K562 (cell line): ENCODE results near the gene FGF12. TPM values are rescaled to one million over a fixed set of nuclear protein-coding genes. Genes with fewer than 3 reads are reported as not detected.

Experiments used
- ATAC-seq: fragments of 200-7000 bp; cut with Tn5 transposase; 3 replicates; pipeline ENCODE4 v1.9.1; 2020; ENCODE audit warnings: moderate library complexity
- BruUV-seq: library from RNA; stranded (reverse); fragments of 400-500 nt; replicated peaks from 2 replicates; lab custom pipeline; 2021; lab: Mats Ljungman, UMichigan
- CTCF ChIA-PET: fragments of 300-600 bp; formaldehyde crosslinking; extraction: SDS; loops from one replicate; lab custom pipeline; 2021; ENCODE audit warnings: low intra/inter-chr PET ratio; lab: Yijun Ruan, JAX
- POLR2A ChIA-PET: fragments of 300-600, 350-650 bp; sonication (Branson Sonifier 250); formaldehyde crosslinking; extraction: SDS; loops from one replicate; lab custom pipeline; 2021; ENCODE audit warnings: antibody characterized with exemption, inconsistent platforms; lab: Yijun Ruan, JAX
- DNase-seq, 4 experiments: peaks; one replicate each; pipeline versions ENCODE4 v3.0.0 to v3.0.0-alpha.2; 2011 to 2018; ENCODE audit warnings: low spot score in 3 of 4, mixed read lengths in 3 of 4; ENCODE audit errors: extremely low read depth in 1 of 4
- FAIRE-seq: peaks from 2 replicates; lab custom pipeline; 2011; peaks lifted over from hg19 to GRCh38; lab: Jason Lieb, UNC
- H2AFZ ChIP-seq: 2 replicates; pipeline ENCODE4 v1.6.0; 2011; ENCODE audit warnings: low read depth, low read length, control low read depth, inconsistent platforms
- H3K27ac ChIP-seq: fragments of 200-600 bp; 3 replicates; pipeline ENCODE4 v1.8.0; 2011; ENCODE audit warnings: low read depth, mild to moderate bottlenecking, control low read depth, inconsistent platforms, low read length, moderate library complexity, mixed read lengths; ENCODE audit errors: extremely low read depth
- H3K27me3 ChIP-seq, 2 experiments: fragments of 300-600 bp in 1 of 2; 2 replicates in 1 of 2; 3 replicates in 1 of 2; pipeline versions ENCODE4 v1.6.0 to v1.8.0; 2011; ENCODE audit warnings: inconsistent platforms in 2 of 2, low read length in 2 of 2, mild to moderate bottlenecking in 1 of 2, mixed read lengths in 1 of 2, moderate library complexity in 1 of 2; ENCODE audit not compliant: control insufficient read depth in 2 of 2, insufficient read depth in 2 of 2
- H3K36me3 ChIP-seq: fragments of 300-600 bp; 3 replicates; pipeline ENCODE4 v1.8.0; 2011; ENCODE audit warnings: mild to moderate bottlenecking, low read length, inconsistent platforms; ENCODE audit not compliant: control insufficient read depth, insufficient read depth
- H3K4me1 ChIP-seq, 2 experiments: fragments of 200-600 bp in 1 of 2; replicated peaks in 1 of 2; 2 replicates in 1 of 2; 3 replicates in 1 of 2; pipeline versions ENCODE4 v1.5.1 to v1.8.0; 2011; ENCODE audit warnings: inconsistent platforms in 2 of 2, low read length in 2 of 2, mild to moderate bottlenecking in 1 of 2, mixed read lengths in 1 of 2, moderate library complexity in 1 of 2; ENCODE audit not compliant: control insufficient read depth in 2 of 2, insufficient read depth in 2 of 2
- H3K4me2 ChIP-seq: 2 replicates; pipeline ENCODE4 v1.6.1; 2011; ENCODE audit warnings: low read length, control low read depth, inconsistent platforms, mixed read lengths; ENCODE audit not compliant: insufficient read depth
- H3K4me3 ChIP-seq: fragments of 200-600 bp; sonication (generic), shearing (Covaris generic); 2 replicates; pipeline ENCODE4 v1.5.1; 2016; ENCODE audit warnings: control low read depth, inconsistent platforms
- H3K79me2 ChIP-seq: fragments of 200-600 bp; 3 replicates; pipeline ENCODE4 v1.8.0; 2011; ENCODE audit warnings: low read length, inconsistent platforms; ENCODE audit not compliant: control insufficient read depth, insufficient read depth
- H3K9ac ChIP-seq, 2 experiments: 2 replicates each; pipeline versions ENCODE4 v1.6.0 to v1.6.1; 2011; ENCODE audit warnings: low read depth in 2 of 2, low read length in 2 of 2, control low read depth in 1 of 2, inconsistent platforms in 1 of 2, mild to moderate bottlenecking in 1 of 2, mixed read lengths in 1 of 2; ENCODE audit not compliant: insufficient read depth in 1 of 2
- H3K9me1 ChIP-seq: one replicate; pipeline ENCODE4 v1.6.0; 2011; ENCODE audit warnings: inconsistent platforms, mild to moderate bottlenecking, low read length, moderate library complexity; ENCODE audit not compliant: control insufficient read depth, insufficient read depth
- H3K9me3 ChIP-seq: replicated peaks from 2 replicates; pipeline ENCODE4 v1.5.1; 2011; ENCODE audit warnings: low read depth, low read length, inconsistent platforms; ENCODE audit not compliant: control insufficient read depth, insufficient read depth
- H4K20me1 ChIP-seq: replicated peaks from 2 replicates; pipeline ENCODE4 v1.6.1; 2011; ENCODE audit warnings: low read length, inconsistent platforms, mixed read lengths; ENCODE audit not compliant: control insufficient read depth, insufficient read depth
- CHD2 ChIP-seq: IDR thresholded peaks from 2 replicates; pipeline ENCODE4 v1.6.1; 2011; ENCODE audit warnings: low read depth, low read length
- FOXA3 ChIP-seq, 2 experiments: fragments of 450-650 bp in 1 of 2; sonication (generic) in 1 of 2; formaldehyde crosslinking; IDR thresholded peaks in 1 of 2; conservative IDR thresholded peaks in 1 of 2; 2 replicates each; pipeline versions ENCODE4 v1.4.0 to v1.8.0; 2020 to 2022; ENCODE audit warnings: mild to moderate bottlenecking in 2 of 2, missing genetic modification reagents in 1 of 2
- KDM1A ChIP-seq, 2 experiments: fragments of 450-650 bp; IDR thresholded peaks; 2 replicates each; pipeline ENCODE4 v1.6.1; 2016; ENCODE audit warnings: mild to moderate bottlenecking in 2 of 2
- MECOM ChIP-seq: fragments of 250-450 bp; sonication (Bioruptor Pico); IDR thresholded peaks from 2 replicates; pipeline ENCODE4 v1.8.0; 2022; ENCODE audit warnings: inconsistent platforms
- SMC3 ChIP-seq: conservative IDR thresholded peaks from 2 replicates; pipeline ENCODE4 v1.6.1; 2011; ENCODE audit warnings: low read depth, low read length, improper control_type of control experiment; ENCODE audit not compliant: insufficient read depth
- ZNF561 ChIP-seq: fragments of 450-650 bp; formaldehyde crosslinking; conservative IDR thresholded peaks from 2 replicates; pipeline ENCODE4 v1.4.0; 2020; ENCODE audit warnings: mild to moderate bottlenecking, moderate library complexity
- WGBS: fragments of 100-300 bp; shearing (Covaris generic); methylation state at CpG from one replicate; pipeline ENCODE4 v1.1.6; 2016; ENCODE audit warnings: low coverage, mixed read lengths; ENCODE audit not compliant: insufficient coverage; ENCODE audit errors: missing lambda C conversion rate; 5-methylcytosine and 5-hydroxymethylcytosine counted together
- in situ Hi-C: fragments of 300-500 bp; cut with MboI; formaldehyde crosslinking; loops from 4 replicates; pipeline ENCODE4 v1.15.0; 2018; ENCODE audit warnings: inconsistent platforms, mixed read lengths
- intact Hi-C: fragments of 100-400 bp; cut with micrococcal nuclease; formaldehyde crosslinking; loops from 2 replicates; pipeline ENCODE4 v1.14.2; 2022
- polyA plus RNA-seq, 8 experiments: library from polyadenylated mRNA; depleted of rRNA in 4 of 8; stranded (reverse) in 5 of 8; unstranded in 3 of 8; fragments of >200 nt; fragmentation: Nextera tagmentation in 2 of 8; fragmentation: Illumina TruSeq in 1 of 8; extraction: Ambion mirVana in 2 of 8; extraction: Trizol in 1 of 8; gene quantifications; 2 replicates each; pipeline versions ENCODE4 v1.2.1 to v1.2.3, GENCODE V29; 2011 to 2014; ENCODE audit warnings: inconsistent platforms in 1 of 8, missing spikeins in 1 of 8
- total RNA-seq, 7 experiments: library from RNA; depleted of rRNA in 6 of 7; stranded (reverse); fragments of >200 nt in 6 of 7; fragmentation: Illumina TruSeq in 2 of 7; extraction: Trizol in 2 of 7; gene quantifications; 2 replicates each; pipeline versions ENCODE4 v1.2.1 to v1.2.3, GENCODE V29; 2011 to 2021; ENCODE audit warnings: low replicate concordance in 1 of 7

Gene FGF12
- total and polyA plus RNA-seq, 9 of the 15 experiments (the other 6 are each of a cell fraction or from before 2014, with no cell fraction given) = not detected

DNA sequence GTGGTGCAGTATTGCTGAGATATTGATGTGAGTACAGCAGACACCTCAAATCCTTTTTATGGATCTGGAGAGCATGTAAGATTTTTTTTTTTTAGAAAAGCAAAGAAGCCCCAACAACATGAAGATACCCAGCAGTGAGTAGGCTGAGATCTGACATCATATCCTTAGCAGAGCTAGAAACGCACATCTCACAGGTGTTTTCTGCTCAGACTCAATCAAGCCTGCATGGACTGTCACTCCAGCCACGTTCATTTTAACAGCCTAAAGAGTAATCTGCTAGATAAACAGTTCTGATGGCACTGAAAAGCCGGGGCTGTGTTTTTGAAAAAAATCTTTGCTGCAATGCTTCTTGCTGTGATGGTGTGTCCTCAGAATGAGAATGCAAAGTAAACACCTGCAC lies 544.2 kb downstream of the FGF12 start (continued):
- TF ChIP-seq MECOM (CRISPR knock-in tag) (no peak), SMC3 (no peak), KDM1A (IDR thresholded peaks at IDR 0.05) (no peak), CHD2 (no peak), ZNF561 (CRISPR knock-in tag) (no peak)

DNA sequence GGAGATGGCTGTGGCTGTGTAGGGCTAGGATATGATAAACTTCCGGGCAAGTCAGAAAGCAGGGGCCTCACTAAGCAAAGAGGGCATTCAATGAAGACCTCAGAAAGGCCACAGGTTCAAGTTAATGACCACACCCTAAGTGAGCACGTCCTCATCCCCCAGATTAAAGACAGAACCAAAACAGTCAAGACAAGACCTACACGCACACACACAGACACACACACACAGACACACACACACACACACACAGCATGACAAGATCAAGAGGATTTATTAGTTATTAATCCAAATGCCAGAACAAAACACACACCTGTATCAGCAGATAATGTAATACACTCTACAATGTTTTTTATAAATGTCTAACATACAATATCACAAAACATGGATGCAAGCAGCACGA lies 546.2 kb downstream of the FGF12 start:
- FAIRE-seq = no peak
- no peak for DNase-seq
- no peak overlapping the region for H3K4me3 ChIP-seq
- no peak overlapping the region for H3K4me2 ChIP-seq
- CTCF ChIA-PET = no interaction called here
- no peak overlapping the region for H3K27ac ChIP-seq
- no peaks in the 10 kb centered on the region for H3K9me3 ChIP-seq
- no peaks in the 10 kb centered on the region for H3K36me3 ChIP-seq
- no peaks in the 10 kb centered on the region for H3K9me1 ChIP-seq
- no peak for ATAC-seq
- no peaks in the 10 kb centered on the region for H3K4me1 ChIP-seq
- H3K27me3 ChIP-seq = no peaks in the 10 kb centered on the region
- no peaks in the 10 kb centered on the region for H4K20me1 ChIP-seq
- no peak for TF ChIP-seq FOXA3 (CRISPR knock-in tag; conservative IDR thresholded peaks at IDR 0.05 in 1 of 2, IDR thresholded peaks at IDR 0.05 in 1 of 2)
- TF ChIP-seq, all 486 proteins: peak for 0
- H2AFZ ChIP-seq = no peak overlapping the region
- intact Hi-C loops = no loop called here
- BruUV-seq = no TSS peak
- H3K79me2 ChIP-seq = no peaks in the 10 kb centered on the region
- in situ Hi-C loops = no loop called here
- WGBS = 7% methylated on average over 4 of the region's 4 CpGs
- POLR2A ChIA-PET = no interaction called here
- H3K9ac ChIP-seq = no peak overlapping the region
